ENCODE measurements around the gene AQR. TPM values are rescaled to one million over a fixed set of nuclear protein-coding genes. Genes with fewer than 3 reads are reported as not detected.

Gene AQR
- total RNA-seq, 1 donor from 2014 or later, result 36.8 TPM

DNA sequence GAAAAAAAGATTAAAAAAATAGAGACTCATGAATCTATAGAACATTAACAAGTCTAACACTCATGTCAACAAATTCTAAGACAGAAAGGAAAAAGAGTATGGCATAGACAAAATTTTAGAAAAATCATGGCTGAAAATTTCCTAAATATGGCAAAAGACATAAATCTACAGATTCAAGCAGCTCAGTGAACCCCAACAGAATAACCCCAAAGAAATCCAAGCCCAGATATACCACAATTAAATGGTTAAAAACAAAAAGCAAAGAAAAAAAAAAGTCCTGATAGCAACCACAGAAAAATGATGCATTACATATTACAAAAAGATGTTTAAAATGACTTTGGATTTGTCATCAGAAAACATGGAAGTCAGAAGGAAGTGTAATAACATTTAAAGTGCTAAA, 75.6 kb downstream of the AQR start:
- Mint-ChIP-seq H3K4me3 (no peak overlapping the region), H3K27ac (ENCODE audit: unreplicated experiment) (no peak overlapping the region), H3K9me3 (peaks cover 9% of the 10 kb centered on the region), H3K4me1 (no peaks in the 10 kb centered on the region), H3K27me3 (ENCODE audit: low read depth) (no peaks in the 10 kb centered on the region), H3K36me3 (ENCODE audit: low read depth) (peaks cover 45% of the 10 kb centered on the region)
- TF ChIP-seq, protein P1, sequence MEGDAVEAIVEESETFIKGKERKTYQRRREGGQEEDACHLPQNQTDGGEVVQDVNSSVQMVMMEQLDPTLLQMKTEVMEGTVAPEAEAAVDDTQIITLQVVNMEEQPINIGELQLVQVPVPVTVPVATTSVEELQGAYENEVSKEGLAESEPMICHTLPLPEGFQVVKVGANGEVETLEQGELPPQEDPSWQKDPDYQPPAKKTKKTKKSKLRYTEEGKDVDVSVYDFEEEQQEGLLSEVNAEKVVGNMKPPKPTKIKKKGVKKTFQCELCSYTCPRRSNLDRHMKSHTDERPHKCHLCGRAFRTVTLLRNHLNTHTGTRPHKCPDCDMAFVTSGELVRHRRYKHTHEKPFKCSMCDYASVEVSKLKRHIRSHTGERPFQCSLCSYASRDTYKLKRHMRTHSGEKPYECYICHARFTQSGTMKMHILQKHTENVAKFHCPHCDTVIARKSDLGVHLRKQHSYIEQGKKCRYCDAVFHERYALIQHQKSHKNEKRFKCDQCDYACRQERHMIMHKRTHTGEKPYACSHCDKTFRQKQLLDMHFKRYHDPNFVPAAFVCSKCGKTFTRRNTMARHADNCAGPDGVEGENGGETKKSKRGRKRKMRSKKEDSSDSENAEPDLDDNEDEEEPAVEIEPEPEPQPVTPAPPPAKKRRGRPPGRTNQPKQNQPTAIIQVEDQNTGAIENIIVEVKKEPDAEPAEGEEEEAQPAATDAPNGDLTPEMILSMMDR (conservative IDR thresholded peaks at IDR 0.05), result no peak
- DNase-seq (ENCODE audit: low read depth, low spot score), result no peak

DNA sequence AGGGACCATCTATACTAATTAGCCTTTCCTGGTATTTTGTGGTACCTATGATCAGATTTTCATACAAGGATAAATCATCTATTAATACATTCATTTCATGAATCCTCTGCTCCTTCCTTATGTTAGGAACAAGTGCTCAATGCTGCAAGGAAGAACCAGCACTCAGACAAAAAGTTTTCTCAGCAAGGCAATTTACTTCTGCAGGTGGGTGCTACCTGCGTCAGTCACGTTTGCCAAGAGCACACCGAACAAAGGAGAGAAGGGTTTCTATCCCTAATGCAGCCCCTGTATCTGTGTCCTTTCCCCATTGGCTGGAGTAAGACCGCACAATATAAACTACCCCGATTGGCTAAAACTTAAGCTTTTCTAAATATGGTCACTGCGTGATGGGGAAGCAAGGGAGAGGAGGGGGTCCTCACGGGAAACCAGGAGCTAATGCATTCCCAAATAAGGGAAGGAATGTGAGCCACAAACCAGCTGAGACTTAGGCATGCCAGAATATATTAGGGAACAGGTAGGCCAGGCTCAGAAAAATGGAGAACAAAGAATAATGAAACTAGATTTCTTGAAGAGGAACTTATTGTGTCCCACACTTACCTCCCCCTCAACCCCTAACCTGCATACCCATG, 76.5 kb downstream of the AQR start:
- TF ChIP-seq, protein P1 (conservative IDR thresholded peaks at IDR 0.05), result no peak
- peaks cover 9% of the 10 kb centered on the region for H3K9me3 Mint-ChIP-seq
- H3K4me1 Mint-ChIP-seq, result no peaks in the 10 kb centered on the region
- no peak overlapping the region for H3K27ac Mint-ChIP-seq (ENCODE audit: unreplicated experiment)
- DNase-seq (ENCODE audit: low read depth, low spot score), result no peak
- H3K36me3 Mint-ChIP-seq (ENCODE audit: low read depth), result peaks cover 45% of the 10 kb centered on the region
- H3K4me3 Mint-ChIP-seq, result no peak overlapping the region
- H3K27me3 Mint-ChIP-seq (ENCODE audit: low read depth), result no peaks in the 10 kb centered on the region

DNA sequence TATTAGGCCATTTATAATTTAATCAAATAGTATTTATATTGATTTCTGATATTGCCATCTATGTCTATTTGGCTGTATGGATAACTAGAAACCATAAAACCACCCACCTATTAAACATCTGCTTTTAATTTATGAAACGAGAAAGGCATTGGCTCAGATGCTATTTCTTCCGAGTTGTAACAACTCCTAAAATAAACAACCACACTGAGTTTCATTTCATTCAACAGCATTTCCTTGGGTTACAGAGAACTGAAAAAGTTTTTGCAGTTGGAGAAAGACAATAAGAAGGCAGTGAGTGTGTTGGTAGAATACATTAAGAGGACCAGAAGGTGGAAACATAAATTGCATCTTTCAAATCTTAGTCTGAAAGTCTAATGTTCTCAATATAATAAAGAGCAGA, 79.1 kb downstream of the AQR start:
- H3K4me1 Mint-ChIP-seq, result no peaks in the 10 kb centered on the region
- TF ChIP-seq, protein P1 (conservative IDR thresholded peaks at IDR 0.05), result no peak
- H3K27ac Mint-ChIP-seq (ENCODE audit: unreplicated experiment), result no peak overlapping the region
- DNase-seq (ENCODE audit: low read depth, low spot score), result no peak
- H3K4me3 Mint-ChIP-seq, result no peak overlapping the region
- H3K9me3 Mint-ChIP-seq, result peaks cover 9% of the 10 kb centered on the region
- H3K36me3 Mint-ChIP-seq (ENCODE audit: low read depth), result peaks cover 47% of the 10 kb centered on the region
- no peaks in the 10 kb centered on the region for H3K27me3 Mint-ChIP-seq (ENCODE audit: low read depth)

DNA sequence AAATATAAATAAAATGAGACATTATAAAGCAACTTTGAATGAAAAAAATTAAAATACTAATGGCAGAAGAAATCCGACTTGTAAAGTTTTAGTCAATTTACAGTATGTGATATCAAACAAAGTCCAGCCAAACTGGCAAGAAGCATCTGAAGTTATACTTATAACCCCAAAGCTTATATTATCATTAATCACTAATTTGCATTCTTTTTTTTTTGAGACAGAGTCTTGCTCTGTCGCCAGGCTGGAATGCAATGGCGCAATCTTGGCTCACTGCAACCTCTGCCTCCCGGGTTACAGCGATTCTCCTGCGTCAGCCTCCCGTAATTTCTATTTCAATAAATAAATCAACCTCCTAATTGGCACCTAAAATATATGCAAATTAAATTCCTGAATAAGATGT, 80.1 kb downstream of the AQR start:
- no peak for DNase-seq (ENCODE audit: low read depth, low spot score)
- no peak overlapping the region for H3K27ac Mint-ChIP-seq (ENCODE audit: unreplicated experiment)
- H3K27me3 Mint-ChIP-seq (ENCODE audit: low read depth), result no peaks in the 10 kb centered on the region
- peaks cover 9% of the 10 kb centered on the region for H3K9me3 Mint-ChIP-seq
- H3K4me1 Mint-ChIP-seq, result no peaks in the 10 kb centered on the region
- TF ChIP-seq, protein P1 (conservative IDR thresholded peaks at IDR 0.05), result no peak
- H3K36me3 Mint-ChIP-seq (ENCODE audit: low read depth), result peaks cover 46% of the 10 kb centered on the region
- H3K4me3 Mint-ChIP-seq, result no peak overlapping the region

DNA sequence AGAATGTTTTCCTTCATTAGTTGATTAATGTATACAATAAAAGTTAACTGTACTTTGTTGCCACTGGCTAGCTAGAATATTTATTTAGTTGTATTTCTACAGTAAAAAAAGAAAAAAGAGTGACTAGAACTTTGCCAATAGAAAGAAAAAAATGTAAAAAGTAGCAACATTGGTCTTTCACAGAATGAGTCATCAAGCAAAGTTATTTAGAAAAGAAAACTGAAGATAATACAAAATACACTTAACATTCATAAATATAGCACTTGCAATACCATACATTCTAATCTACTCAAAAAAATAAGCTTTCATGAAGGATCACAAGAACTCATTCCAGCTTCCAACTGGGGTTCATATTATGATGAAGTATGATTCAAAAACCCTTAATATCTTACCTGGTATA, 83.4 kb downstream of the AQR start:
- Mint-ChIP-seq H3K27me3 (ENCODE audit: low read depth) (no peaks in the 10 kb centered on the region), H3K36me3 (ENCODE audit: low read depth) (peaks cover 25% of the 10 kb centered on the region), H3K27ac (ENCODE audit: unreplicated experiment) (no peak overlapping the region), H3K4me1 (no peaks in the 10 kb centered on the region), H3K4me3 (no peak overlapping the region), H3K9me3 (no peaks in the 10 kb centered on the region)
- no peak for DNase-seq (ENCODE audit: low read depth, low spot score)
- TF ChIP-seq, protein P1 (conservative IDR thresholded peaks at IDR 0.05), result no peak
